ENCODE results near the gene FLT3LG.
A peak's percentile ranks its signal among the peaks of the same experiment; 100 is the strongest.

Gene FLT3LG

DNA sequence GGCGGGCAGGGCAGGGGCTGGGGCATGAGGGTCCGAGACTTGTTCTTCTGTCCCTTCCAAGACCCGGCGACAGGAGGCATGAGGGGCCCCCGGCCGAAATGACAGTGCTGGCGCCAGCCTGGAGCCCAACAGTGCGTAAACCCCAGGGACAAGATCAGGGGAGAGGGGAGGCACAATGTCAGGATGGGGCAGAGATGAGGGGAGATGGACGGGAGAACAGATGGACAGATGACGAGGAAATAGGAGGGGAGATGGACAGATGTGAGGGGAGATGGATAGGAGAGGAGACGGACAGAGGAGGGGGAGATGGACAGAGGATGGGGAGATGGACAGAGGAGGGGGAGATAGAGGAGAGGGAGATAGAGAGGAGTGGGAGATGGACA, 518 bp downstream of the FLT3LG start:
- TF ChIP-seq, protein P1, sequence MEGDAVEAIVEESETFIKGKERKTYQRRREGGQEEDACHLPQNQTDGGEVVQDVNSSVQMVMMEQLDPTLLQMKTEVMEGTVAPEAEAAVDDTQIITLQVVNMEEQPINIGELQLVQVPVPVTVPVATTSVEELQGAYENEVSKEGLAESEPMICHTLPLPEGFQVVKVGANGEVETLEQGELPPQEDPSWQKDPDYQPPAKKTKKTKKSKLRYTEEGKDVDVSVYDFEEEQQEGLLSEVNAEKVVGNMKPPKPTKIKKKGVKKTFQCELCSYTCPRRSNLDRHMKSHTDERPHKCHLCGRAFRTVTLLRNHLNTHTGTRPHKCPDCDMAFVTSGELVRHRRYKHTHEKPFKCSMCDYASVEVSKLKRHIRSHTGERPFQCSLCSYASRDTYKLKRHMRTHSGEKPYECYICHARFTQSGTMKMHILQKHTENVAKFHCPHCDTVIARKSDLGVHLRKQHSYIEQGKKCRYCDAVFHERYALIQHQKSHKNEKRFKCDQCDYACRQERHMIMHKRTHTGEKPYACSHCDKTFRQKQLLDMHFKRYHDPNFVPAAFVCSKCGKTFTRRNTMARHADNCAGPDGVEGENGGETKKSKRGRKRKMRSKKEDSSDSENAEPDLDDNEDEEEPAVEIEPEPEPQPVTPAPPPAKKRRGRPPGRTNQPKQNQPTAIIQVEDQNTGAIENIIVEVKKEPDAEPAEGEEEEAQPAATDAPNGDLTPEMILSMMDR (IDR thresholded peaks at IDR 0.05; ENCODE audit: low read depth, low read length) = no peak
- H3K4me3 ChIP-seq (ENCODE audit: low read depth, low read length) = peak overlapping the region; percentile 70

DNA sequence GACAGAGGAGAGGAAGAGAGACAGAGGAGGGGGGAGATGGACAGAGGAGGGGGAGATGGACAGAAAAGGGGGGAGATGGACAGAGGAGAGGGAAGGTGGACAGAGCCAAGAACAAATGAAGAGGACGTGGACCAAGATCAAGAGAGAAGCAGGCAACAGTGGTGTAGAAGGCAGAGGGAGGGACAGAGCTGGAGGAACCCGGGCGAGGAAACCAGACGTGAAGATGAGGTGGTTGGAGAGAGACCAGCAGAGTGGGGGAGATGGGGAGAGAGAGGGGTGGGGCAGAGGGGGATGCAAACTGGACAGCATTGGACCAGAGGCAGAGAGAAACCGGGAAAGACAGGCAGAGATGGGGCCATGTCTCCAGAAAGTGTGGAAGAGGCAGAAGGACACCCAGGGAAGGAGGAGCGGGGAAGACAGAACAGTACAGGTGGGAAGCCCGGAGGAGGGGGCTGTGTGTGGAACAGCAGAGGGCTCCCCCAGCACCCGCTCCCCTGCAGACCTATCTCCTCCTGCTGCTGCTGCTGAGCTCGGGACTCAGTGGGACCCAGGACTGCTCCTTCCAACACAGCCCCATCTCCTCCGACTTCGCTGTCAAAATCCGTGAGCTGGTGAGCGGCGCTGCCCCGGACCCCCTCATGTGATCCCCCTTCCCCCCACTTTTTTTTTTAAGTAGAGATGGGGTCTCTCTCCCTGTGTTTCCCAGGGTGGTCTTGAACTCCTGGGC, 1.3 kb downstream of the FLT3LG start:
- H3K4me3 ChIP-seq (ENCODE audit: low read depth, low read length) = peak overlapping the region; percentile 70
- TF ChIP-seq, protein P1 (IDR thresholded peaks at IDR 0.05; ENCODE audit: low read depth, low read length) = no peak

DNA sequence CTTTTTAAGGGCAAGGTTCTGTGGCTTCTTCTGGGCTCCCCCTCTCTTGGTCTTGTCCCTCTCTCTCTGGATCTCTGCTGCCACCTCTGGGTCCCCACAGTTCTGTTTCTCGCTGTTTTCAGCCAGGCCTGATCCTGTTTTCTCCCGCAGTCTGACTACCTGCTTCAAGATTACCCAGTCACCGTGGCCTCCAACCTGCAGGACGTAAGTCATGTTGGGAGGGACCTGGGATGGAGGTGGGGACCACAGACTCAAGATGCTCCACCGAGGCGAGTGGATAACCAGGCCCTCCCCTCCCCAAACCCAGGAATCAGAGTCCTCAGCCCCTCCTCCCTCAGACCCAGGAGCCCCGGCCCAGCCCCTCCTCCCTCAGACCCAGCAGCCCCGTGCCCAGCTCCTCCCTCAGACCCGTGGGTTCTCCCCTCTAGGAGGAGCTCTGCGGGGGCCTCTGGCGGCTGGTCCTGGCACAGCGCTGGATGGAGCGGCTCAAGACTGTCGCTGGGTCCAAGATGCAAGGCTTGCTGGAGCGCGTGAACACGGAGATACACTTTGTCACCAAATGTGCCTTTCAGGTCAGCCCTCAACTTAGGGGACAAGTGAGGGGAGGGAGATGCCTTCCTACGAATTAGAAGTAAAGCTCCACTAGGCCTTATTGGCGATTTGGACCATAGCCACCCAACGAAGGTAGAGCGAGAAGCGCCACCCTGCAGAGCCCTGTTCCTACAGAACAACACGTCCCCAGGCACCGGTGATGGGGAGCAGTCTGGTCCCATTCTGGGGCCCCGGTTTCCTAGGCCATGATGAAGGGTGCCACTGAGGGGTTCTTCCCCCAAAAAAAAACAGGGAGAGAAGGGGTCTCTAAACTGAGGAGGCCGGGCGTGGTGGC, 2.2 kb downstream of the FLT3LG start:
- no peak overlapping the region for H3K4me3 ChIP-seq (ENCODE audit: low read depth, low read length)
- TF ChIP-seq, protein P1 (IDR thresholded peaks at IDR 0.05; ENCODE audit: low read depth, low read length) = peak; percentile 49

DNA sequence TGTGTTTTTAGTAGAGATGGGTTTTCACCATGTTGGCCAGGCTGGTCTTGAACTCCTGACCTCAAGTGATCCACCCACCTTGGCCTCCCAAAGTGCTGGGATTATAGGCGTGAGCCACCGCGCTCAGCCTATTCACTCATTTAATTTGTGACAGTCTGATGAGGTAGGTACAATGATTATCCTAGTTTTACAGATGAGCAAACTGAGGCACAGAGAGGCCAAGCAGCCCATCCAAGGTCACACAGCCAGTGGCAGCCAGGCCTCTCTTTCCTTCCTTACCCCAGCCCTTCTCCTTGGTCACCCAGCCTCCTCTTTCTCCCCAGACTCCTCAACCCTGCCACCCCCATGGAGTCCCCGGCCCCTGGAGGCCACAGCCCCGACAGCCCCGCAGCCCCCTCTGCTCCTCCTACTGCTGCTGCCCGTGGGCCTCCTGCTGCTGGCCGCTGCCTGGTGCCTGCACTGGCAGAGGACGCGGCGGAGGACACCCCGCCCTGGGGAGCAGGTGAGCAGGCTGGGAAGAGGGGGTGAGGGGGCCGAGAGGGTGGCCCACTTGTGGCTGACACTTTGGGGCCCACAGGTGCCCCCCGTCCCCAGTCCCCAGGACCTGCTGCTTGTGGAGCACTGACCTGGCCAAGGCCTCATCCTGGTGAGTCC, 6.1 kb downstream of the FLT3LG start:
- no peak overlapping the region for H3K4me3 ChIP-seq (ENCODE audit: low read depth, low read length)
- TF ChIP-seq, protein P1 (IDR thresholded peaks at IDR 0.05; ENCODE audit: low read depth, low read length) = no peak

DNA sequence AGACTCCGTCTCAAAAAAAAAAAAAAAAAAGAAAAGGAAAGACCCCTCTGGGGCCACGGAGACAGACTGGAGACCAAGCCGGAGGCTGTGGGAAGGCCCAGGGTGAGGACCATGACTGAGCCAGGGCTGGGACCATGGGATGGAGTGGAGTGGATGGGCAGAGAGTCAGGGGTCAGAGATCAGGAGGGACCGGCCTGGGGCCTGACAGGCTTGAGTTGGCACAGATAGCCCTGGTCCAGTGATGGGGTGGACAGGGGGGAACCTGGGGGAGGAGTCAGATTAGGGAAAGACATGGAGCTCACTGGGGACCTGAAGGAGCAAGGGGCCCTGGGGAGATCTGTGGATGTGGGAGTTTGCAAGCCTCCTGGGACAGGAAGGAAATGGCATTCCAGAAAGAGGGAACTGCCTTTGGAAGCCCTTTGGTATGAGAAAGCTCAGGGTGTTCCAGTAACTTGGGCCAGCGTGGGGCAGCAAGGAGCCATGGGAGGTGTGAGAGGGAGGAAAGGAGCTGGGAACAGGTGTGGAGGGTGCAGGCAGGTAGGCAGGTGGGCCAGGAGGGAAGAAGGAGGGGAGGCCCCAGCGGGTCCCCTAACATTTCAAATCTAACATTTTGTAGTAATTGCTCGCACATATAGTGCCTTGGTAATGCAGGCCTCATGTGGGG, 7.1 kb downstream of the FLT3LG start:
- TF ChIP-seq, protein P1 (IDR thresholded peaks at IDR 0.05; ENCODE audit: low read depth, low read length) = no peak
- no peak overlapping the region for H3K4me3 ChIP-seq (ENCODE audit: low read depth, low read length)

DNA sequence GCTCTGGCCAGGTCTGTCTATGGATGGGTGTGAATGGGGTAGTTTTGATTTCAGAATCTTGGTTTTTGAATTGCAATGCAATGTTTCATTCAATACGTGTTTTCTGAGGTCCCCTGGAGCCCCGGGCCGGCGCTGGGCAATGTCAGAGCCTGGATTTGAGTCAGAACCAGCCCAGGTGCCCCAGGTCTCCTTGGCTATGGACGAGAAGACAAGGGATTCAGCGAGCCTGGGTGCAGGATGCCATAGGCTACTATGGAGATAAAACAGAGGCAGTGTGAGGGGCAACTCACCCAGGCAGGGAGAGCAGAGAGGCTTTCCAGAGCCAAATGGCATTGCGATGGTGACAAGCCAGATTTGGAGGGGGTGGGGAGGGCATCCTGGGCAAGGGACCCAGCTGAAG, 12.2 kb downstream of the FLT3LG start:
- H3K4me3 ChIP-seq (ENCODE audit: low read depth, low read length) = no peak overlapping the region
- TF ChIP-seq, protein P1 (IDR thresholded peaks at IDR 0.05; ENCODE audit: low read depth, low read length) = no peak

Measured in WI38 (cell line).